Colonic mucosa (tissue), 4 donors: ENCODE measurements around the gene ASIC3. TPM values are rescaled to one million over a fixed set of nuclear protein-coding genes. Genes with fewer than 3 reads are reported as not detected.

Experiments used
- DNase-seq: peaks from one replicate; pipeline ENCODE4 v3.0.0-alpha.2; 2020
- H3K27ac ChIP-seq: fragments of 200-600 bp; one replicate; pipeline ENCODE4 v1.8.0; 2021
- H3K27me3 ChIP-seq: fragments of 200-600 bp; one replicate; pipeline ENCODE4 v1.8.0; 2021
- H3K36me3 ChIP-seq: fragments of 200-600 bp; one replicate; pipeline ENCODE4 v1.8.0; 2021
- H3K4me1 ChIP-seq: fragments of 200-600 bp; one replicate; pipeline ENCODE4 v1.8.0; 2021; ENCODE audit warnings: mild to moderate bottlenecking
- H3K4me3 ChIP-seq: fragments of 200-600 bp; one replicate; pipeline ENCODE4 v1.8.0; 2021
- H3K9ac ChIP-seq, 2 donors: one replicate each; pipeline ENCODE4 v1.7.0; 2013; ENCODE audit warnings: control low read depth in 2 of 2, low read depth in 2 of 2, low read length in 2 of 2
- H3K9me3 ChIP-seq: fragments of 200-600 bp; one replicate; pipeline ENCODE4 v1.8.0; 2021
- CTCF ChIP-seq: fragments of 200-600 bp; IDR thresholded peaks from one replicate; pipeline ENCODE4 v1.8.0; 2022; ENCODE audit warnings: antibody characterized with exemption, mild to moderate bottlenecking
- intact Hi-C: fragments of 100-400 bp; cut with DNase I; formaldehyde crosslinking; loops from one replicate; pipeline ENCODE4 v1.14.1; 2022
- total RNA-seq, 2 donors: library from RNA; stranded (reverse); fragmentation: NEBNext Ultra II Directional in 1 of 2; extraction: Animal tissue kit (Norgen Biotek cat#: 25700) in 1 of 2; gene quantifications; one replicate each; pipeline ENCODE4 v1.2.1, GENCODE V29; 2021
- donor health status: healthy.
- donor health status: DM: no; HTN: no; CAD: no.
- donor health status: DM: no; HTN: no; CAD: no.

Gene ASIC3
- total RNA-seq, 2 donors from 2014 or later = 1.0 to 2.2 TPM

GRCh38 chr7:151064454-151064853, 16.1 kb downstream of the ASIC3 start:
- peaks cover 17% of the 10 kb centered on the region for H3K4me1 ChIP-seq
- no peak overlapping the region for H3K9ac ChIP-seq
- no peak overlapping the region for H3K27ac ChIP-seq
- H3K4me3 ChIP-seq = no peak overlapping the region
- H3K36me3 ChIP-seq = peaks cover 1% of the 10 kb centered on the region
- intact Hi-C loops = no loop called here
- DNase-seq = no peak
- H3K9me3 ChIP-seq = no peaks in the 10 kb centered on the region
- H3K27me3 ChIP-seq = no peaks in the 10 kb centered on the region
- TF ChIP-seq CTCF = no peak

GRCh38 chr7:151064993-151065392, 16.7 kb downstream of the ASIC3 start:
- intact Hi-C loops = no loop called here
- H3K27me3 ChIP-seq = no peaks in the 10 kb centered on the region
- peaks cover 17% of the 10 kb centered on the region for H3K4me1 ChIP-seq
- H3K27ac ChIP-seq = no peak overlapping the region
- no peak for DNase-seq
- H3K9ac ChIP-seq = no peak overlapping the region
- no peak for TF ChIP-seq CTCF
- H3K36me3 ChIP-seq = peaks cover 6% of the 10 kb centered on the region
- no peaks in the 10 kb centered on the region for H3K9me3 ChIP-seq
- no peak overlapping the region for H3K4me3 ChIP-seq

GRCh38 chr7:151065516-151065915, 17.2 kb downstream of the ASIC3 start:
- DNase-seq = no peak
- Histone ChIP-seq H3K27me3 (no peaks in the 10 kb centered on the region), H3K4me3 (no peak overlapping the region), H3K27ac (no peak overlapping the region), H3K4me1 (peaks cover 14% of the 10 kb centered on the region), H3K9ac (no peak overlapping the region), H3K9me3 (no peaks in the 10 kb centered on the region), H3K36me3 (peaks cover 6% of the 10 kb centered on the region)
- no peak for TF ChIP-seq CTCF
- intact Hi-C loops = no loop called here

- intact Hi-C loops = no loop called here
- H3K9me3 ChIP-seq = no peaks in the 10 kb centered on the region
- DNase-seq = no peak
- no peak for TF ChIP-seq CTCF
- H3K36me3 ChIP-seq = peaks cover 12% of the 10 kb centered on the region
- H3K4me1 ChIP-seq = peaks cover 5% of the 10 kb centered on the region
- H3K27me3 ChIP-seq = no peaks in the 10 kb centered on the region
- H3K4me3 ChIP-seq = no peak overlapping the region
- no peak overlapping the region for H3K27ac ChIP-seq
- no peak overlapping the region for H3K9ac ChIP-seq
Observed at GRCh38 chr7:151066273-151066974, 18.1 kb downstream of the ASIC3 start.

GRCh38 chr7:151068069-151068773, 19.9 kb downstream of the ASIC3 start:
- intact Hi-C loops = no loop called here
- H3K9ac ChIP-seq = no peak overlapping the region

More at GRCh38 chr7:151068069-151068773, 19.9 kb downstream of the ASIC3 start:
- H3K27ac ChIP-seq = no peak overlapping the region
- peaks cover 12% of the 10 kb centered on the region for H3K36me3 ChIP-seq
- no peak for TF ChIP-seq CTCF
- no peaks in the 10 kb centered on the region for H3K27me3 ChIP-seq
- no peak overlapping the region for H3K4me3 ChIP-seq
- no peak for DNase-seq
- H3K9me3 ChIP-seq = no peaks in the 10 kb centered on the region
- no peaks in the 10 kb centered on the region for H3K4me1 ChIP-seq
